ENCODE results near the gene PLCL1.

- TF ChIP-seq CTCF (IDR thresholded peaks at IDR 0.05) (no peak), POLR2A (IDR thresholded peaks at IDR 0.05) (no peak)
Measured at GRCh38 chr2:198146346-198146940, 342.1 kb downstream of the PLCL1 start.

All from prostate gland (tissue), 2 donors.